MM.1S (cell line): Measurements from ENCODE around the gene PARD3.

Source experiments
- CTCF ChIP-seq: fragments of 300-600 bp; sonication (generic); IDR thresholded peaks from 2 replicates; pipeline ENCODE4 v1.5.1; 2016; ENCODE audit warnings: antibody characterized with exemption, low read length, mixed read lengths
- EZH2 ChIP-seq: fragments of 300-600 bp; sonication (generic); optimal IDR thresholded peaks from 2 replicates; pipeline ENCODE3; 2017; ENCODE audit warnings: low read depth, mild to moderate bottlenecking, antibody characterized with exemption, low read length, mixed read lengths

- TF ChIP-seq CTCF (no peak), EZH2 (no peak)
These were observed 440.6 kb downstream of the PARD3 start for GRCh38 chr10:34374356-34375045.
